Cardiac atrium fibroblast (primary cell): ENCODE data around the gene ZNHIT2. TPM values are rescaled to one million over a fixed set of nuclear protein-coding genes. Genes with fewer than 3 reads are reported as not detected.

Experiments
- total RNA-seq: library from RNA; depleted of rRNA; stranded (reverse); fragments of >200 nt; gene quantifications from 2 replicates; pipeline ENCODE4 v1.2.3, GENCODE V29; 2015

The ZNHIT2 gene
- total RNA-seq, result 10.1 and 13.8 TPM in 2 replicates

DNA sequence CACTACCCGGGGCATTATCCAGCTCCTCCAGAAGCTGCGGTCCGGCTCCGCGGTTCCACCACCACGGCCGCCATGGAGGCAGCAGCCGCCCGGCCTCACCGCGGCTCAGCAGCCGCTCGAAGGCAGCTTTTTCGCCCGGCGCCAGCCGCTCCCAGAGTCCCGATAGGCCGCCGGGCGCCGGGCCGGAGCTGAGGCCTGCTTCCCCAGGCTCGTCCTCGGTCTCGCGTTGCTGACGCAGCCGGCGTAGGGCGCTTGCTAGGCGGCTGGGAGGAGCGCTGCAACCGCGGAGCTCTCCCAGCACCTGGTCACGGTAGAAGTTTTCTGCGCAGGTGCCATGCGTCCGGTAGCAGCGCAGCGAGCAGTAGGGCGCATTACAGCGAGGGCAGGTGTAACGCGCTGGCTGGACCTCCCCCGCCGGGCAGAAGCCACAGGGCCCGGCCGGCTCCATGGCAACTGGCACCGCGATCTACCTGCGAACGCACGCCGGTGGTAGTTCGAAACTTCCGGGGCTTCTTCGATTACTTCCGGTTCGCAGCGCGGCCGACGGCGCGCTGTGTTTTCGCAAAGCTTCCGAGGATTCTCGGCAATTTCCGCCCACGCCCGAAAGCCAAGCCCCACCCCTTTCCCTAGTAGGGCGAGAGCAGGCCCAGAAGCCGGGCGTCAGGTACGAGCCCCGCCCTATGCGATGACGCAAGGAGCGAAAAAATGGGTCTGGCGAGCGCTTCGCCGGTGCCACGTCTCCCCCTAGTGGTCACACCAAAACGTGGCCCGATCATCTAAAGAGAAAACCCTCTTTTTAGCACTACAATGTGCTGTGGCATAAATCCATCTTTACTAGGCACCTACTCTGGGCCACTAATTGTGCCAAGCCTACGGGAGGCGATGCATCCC lies at the start of gene ZNHIT2:
TSS of gene ZNHIT2 (minus strand) at position 496 of the 891 bp plus-strand sequence. CDS start at position 448, 48 bp downstream.

GRCh38 chr11:65134240-65134951 lies 16.9 kb upstream of the ZNHIT2 start, which contains the start of gene SYVN1:
Gene SYVN1 (minus strand): TSS chr11:65134519. CDS start chr11:65133601, 918 bp downstream.

DNA sequence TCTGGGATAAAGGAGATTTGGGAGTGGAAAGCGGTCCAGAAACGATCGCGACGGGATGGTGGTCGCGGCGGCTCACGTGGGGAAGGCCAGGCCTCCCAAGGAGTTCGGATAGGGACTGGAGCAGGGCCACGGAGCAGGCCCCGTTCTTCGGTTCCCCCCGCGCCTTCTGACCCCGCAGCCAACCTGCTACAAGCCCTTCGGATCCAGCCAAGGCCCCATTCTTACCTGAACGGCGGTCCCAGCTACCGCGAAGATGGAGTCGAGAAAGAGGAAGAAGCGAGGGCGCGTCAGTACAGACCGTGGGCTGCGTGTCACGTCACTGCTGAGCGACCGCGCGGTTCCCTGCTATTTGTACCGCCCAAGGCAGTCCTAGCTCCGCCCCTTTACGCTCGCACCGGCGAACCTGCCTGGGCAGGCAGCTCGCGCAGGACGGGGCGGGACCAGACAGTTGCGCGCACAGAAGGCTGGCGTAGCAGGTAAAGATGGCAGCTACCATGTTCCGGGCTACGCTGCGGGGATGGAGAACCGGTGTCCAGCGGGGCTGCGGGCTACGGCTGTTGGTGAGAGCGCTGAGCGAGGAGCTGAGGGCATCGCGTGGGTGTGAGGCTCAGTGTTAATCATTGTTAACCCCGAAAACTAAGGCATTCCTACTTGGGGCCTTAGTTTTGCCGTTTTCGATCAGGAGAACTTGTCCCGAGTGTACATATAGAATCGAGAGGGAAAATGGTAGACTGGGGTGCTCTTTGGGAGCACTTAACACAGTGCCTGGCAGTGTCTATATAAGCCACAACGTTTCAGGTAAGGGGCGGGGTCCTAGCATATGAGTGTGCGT lies 4.6 kb upstream of the ZNHIT2 start, which contains the start of the genes FAU and MRPL49:
TSS of gene FAU (minus strand) at position 270 of the 832 bp plus-strand sequence. CDS start 321 bp downstream, outside the sequence.
TSS of gene MRPL49 (plus strand) at position 457 of the 832 bp plus-strand sequence. CDS start at position 483, 26 bp downstream.

DNA sequence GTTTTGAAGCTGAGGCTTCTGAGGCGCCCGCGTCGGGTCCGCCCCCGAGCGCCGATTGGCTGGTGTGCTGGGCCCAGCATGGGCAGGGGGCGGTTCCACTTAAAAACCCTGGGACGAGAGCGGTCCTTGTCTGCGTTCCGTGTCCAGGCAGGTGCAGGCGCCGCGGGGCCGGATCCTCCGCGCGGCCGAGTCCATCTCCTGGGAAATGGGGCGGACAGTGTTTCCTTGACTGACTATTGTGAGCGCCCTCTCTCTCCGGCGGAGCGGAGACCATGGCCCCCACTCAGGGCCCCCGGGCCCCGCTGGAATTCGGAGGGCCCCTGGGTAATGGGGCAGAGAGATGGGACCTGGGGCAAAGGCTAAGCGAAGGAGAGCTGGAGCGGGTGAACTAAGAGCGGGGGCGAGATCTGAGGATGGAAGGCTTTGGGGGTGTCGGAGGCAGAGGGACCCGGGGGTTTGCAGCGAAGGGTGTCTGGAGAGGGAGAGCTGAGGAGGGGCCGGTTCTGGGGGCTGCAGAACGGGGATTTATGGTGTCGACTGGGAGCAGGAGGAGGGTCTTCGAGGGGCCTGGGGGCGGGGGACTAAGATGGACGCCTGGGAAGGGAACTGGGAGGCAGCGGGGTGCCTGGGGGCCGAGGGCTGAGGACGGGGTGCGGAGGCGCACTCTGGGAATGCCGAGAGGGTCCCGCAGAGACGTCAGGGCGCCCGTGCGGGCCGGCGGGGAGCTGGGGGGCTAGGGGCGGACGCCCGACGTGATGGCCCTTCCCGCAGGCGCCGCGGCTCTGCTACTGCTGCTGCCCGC lies 5.6 kb downstream of the ZNHIT2 start, which contains the start of gene TM7SF2:
TSS of gene TM7SF2 (plus strand) at position 129 of the 802 bp plus-strand sequence. CDS start at position 273, 144 bp downstream.

DNA sequence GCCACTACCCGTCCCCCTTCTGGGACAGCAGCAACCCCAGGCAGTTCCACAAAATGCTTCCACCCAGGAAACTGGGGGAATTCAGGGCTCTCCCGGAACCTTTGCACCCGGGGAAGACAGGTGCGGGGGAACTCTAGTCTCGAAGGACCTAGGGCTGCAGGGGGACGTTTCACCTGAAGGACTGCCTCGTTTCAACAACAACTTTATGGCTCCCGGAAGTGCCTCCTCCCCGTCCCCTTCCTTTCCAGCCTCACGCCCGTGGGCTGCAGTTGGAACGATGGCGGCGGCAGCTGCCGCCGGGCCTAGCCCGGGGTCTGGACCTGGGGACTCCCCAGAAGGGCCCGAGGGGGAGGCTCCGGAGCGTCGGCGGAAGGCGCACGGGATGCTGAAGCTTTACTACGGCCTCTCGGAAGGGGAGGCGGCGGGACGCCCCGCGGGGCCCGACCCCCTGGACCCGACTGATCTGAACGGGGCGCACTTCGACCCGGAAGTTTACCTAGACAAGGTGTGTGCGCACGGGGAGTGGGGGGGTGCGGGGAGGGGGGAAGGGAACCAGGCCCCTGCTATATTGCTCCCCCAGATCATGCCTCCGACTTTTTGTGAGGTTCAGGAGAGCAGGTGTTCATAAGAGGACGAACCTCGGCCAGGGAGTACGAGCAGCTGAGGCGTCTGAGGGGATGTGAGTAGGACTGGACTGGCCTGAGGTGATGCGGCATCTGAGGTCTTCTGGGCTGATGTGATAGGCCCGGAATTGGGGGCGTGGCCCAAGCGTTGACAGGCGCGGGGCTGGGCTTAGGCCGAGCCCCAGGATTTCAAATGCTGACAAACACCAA lies 21.3 kb downstream of the ZNHIT2 start, which contains the start of gene VPS51:
TSS of gene VPS51 (plus strand) at position 241 of the 833 bp plus-strand sequence. CDS start at position 278, 37 bp downstream.

DNA sequence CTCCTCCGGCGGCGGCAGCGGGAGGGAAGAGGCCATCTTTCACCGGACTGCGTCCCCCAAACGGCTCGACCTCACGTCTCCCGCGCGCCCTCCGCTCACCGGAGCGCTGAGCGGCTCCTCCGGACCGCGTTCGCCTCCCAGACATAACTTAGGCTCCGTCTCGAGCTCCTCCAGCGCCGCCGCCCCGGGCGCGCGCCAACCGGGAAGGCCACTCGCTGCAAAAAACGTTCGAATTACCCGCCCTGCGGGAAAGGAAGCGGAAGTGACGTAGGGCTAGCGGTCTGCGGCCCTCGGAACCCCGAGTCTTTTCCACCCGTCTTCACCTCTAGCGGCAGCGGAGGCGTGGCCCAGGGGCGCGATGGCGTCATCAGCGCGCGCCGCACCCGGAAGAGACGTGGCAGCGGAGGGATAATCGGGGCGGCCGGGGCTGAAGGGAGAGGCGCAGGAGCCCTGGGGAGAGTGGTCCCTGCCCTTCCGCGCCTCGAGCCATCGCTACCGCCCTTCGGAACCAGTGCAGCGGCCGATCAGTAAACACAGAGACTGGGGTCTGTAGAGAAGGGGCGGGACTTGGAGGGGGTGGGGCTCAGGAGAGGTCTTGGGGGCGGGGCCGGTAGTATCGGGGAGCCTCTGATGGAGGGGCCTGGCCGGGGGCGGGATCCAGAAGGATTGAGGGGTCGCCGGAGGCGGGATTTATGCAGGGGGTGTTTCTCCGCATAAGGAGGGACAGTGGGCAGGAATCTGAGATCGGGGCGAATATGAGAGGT lies 33.5 kb downstream of the ZNHIT2 start, which contains the start of the genes CDCA5 and ZFPL1:
TSS of gene CDCA5 (minus strand) at position 207 of the 764 bp plus-strand sequence. CDS start at position 145, 62 bp downstream.
TSS of gene ZFPL1 (plus strand) at position 389 of the 764 bp plus-strand sequence. CDS start 477 bp downstream, outside the sequence.

Other genes starting within 250 kb of the ZNHIT2 start
- gene EHD1, start 239.1 kb downstream of the ZNHIT2 start, total RNA-seq, result 63.7 and 84.1 TPM in 2 replicates
- 13.2 and 18.1 TPM in 2 replicates for gene ATG2A, start 200.5 kb downstream of the ZNHIT2 start, total RNA-seq
- gene PPP2R5B, start 193.0 kb downstream of the ZNHIT2 start, total RNA-seq, result 24.9 and 27.9 TPM in 2 replicates
- gene GPHA2, start 181.8 kb downstream of the ZNHIT2 start, total RNA-seq, result 2.6 TPM in 1 of 2 replicates, not detected in the other
- not detected in 2 replicates for gene MAJIN, start 145.6 kb downstream of the ZNHIT2 start, total RNA-seq
- 0.16 TPM in 1 of 2 replicates, not detected in the other for gene BATF2, start 120.7 kb downstream of the ZNHIT2 start, total RNA-seq
- 97.5 and 157 TPM in 2 replicates for gene ARL2, start 103.5 kb downstream of the ZNHIT2 start, total RNA-seq
- gene SNX15, start 90.3 kb downstream of the ZNHIT2 start, total RNA-seq, result 10.0 and 12.8 TPM in 2 replicates
- 10.4 and 10.5 TPM in 2 replicates for gene SAC3D1, start 76.5 kb downstream of the ZNHIT2 start, total RNA-seq
- 19.1 and 24.6 TPM in 2 replicates for gene NAALADL1, start 59.1 kb downstream of the ZNHIT2 start, total RNA-seq
- gene CDCA5, start 33.7 kb downstream of the ZNHIT2 start, total RNA-seq, result 5.8 and 15.9 TPM in 2 replicates
- gene ZFPL1, start 33.5 kb downstream of the ZNHIT2 start, total RNA-seq, result 52.3 and 67.3 TPM in 2 replicates
- gene VPS51, start 21.5 kb downstream of the ZNHIT2 start, total RNA-seq, result 231 and 236 TPM in 2 replicates
- 10.2 and 29.6 TPM in 2 replicates for gene TM7SF2, start 5.8 kb downstream of the ZNHIT2 start, total RNA-seq
- gene FAU, start 4.4 kb upstream of the ZNHIT2 start, total RNA-seq, result 367 and 443 TPM in 2 replicates
- gene MRPL49, start 4.6 kb upstream of the ZNHIT2 start, total RNA-seq, result 35.7 and 41.5 TPM in 2 replicates
- gene SYVN1, start 16.8 kb upstream of the ZNHIT2 start, total RNA-seq, result 37.7 and 49.2 TPM in 2 replicates
- not detected in 2 replicates for gene SPDYC, start 52.5 kb upstream of the ZNHIT2 start, total RNA-seq
- gene CAPN1, start 64.2 kb upstream of the ZNHIT2 start, total RNA-seq, result 134 and 170 TPM in 2 replicates
- 2.7 and 5.3 TPM in 2 replicates for gene POLA2, start 144.3 kb upstream of the ZNHIT2 start, total RNA-seq
- 53.5 and 69.1 TPM in 2 replicates for gene CDC42EP2, start 197.2 kb upstream of the ZNHIT2 start, total RNA-seq
- 34.7 and 38.4 TPM in 2 replicates for gene DPF2, start 216.2 kb upstream of the ZNHIT2 start, total RNA-seq
- 0.49 TPM in 1 of 2 replicates, not detected in the other for gene TIGD3, start 237.1 kb upstream of the ZNHIT2 start, total RNA-seq